GM18858 (cell line): Measurements from ENCODE around the gene KCNH3.
"Not testable (repeated sequence)": the region's sequence is repeated elsewhere in the genome, so short reads cannot be mapped to it uniquely, and the experiment has no call there.

Experiments
- ATAC-seq: cut with Tn5 transposase; IDR thresholded peaks from one replicate; pipeline ENCODE4 v1.9.1; 2021; ENCODE audit not compliant: unreplicated experiment

Gene KCNH3, protein sequence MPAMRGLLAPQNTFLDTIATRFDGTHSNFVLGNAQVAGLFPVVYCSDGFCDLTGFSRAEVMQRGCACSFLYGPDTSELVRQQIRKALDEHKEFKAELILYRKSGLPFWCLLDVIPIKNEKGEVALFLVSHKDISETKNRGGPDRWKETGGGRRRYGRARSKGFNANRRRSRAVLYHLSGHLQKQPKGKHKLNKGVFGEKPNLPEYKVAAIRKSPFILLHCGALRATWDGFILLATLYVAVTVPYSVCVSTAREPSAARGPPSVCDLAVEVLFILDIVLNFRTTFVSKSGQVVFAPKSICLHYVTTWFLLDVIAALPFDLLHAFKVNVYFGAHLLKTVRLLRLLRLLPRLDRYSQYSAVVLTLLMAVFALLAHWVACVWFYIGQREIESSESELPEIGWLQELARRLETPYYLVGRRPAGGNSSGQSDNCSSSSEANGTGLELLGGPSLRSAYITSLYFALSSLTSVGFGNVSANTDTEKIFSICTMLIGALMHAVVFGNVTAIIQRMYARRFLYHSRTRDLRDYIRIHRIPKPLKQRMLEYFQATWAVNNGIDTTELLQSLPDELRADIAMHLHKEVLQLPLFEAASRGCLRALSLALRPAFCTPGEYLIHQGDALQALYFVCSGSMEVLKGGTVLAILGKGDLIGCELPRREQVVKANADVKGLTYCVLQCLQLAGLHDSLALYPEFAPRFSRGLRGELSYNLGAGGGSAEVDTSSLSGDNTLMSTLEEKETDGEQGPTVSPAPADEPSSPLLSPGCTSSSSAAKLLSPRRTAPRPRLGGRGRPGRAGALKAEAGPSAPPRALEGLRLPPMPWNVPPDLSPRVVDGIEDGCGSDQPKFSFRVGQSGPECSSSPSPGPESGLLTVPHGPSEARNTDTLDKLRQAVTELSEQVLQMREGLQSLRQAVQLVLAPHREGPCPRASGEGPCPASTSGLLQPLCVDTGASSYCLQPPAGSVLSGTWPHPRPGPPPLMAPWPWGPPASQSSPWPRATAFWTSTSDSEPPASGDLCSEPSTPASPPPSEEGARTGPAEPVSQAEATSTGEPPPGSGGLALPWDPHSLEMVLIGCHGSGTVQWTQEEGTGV

DNA sequence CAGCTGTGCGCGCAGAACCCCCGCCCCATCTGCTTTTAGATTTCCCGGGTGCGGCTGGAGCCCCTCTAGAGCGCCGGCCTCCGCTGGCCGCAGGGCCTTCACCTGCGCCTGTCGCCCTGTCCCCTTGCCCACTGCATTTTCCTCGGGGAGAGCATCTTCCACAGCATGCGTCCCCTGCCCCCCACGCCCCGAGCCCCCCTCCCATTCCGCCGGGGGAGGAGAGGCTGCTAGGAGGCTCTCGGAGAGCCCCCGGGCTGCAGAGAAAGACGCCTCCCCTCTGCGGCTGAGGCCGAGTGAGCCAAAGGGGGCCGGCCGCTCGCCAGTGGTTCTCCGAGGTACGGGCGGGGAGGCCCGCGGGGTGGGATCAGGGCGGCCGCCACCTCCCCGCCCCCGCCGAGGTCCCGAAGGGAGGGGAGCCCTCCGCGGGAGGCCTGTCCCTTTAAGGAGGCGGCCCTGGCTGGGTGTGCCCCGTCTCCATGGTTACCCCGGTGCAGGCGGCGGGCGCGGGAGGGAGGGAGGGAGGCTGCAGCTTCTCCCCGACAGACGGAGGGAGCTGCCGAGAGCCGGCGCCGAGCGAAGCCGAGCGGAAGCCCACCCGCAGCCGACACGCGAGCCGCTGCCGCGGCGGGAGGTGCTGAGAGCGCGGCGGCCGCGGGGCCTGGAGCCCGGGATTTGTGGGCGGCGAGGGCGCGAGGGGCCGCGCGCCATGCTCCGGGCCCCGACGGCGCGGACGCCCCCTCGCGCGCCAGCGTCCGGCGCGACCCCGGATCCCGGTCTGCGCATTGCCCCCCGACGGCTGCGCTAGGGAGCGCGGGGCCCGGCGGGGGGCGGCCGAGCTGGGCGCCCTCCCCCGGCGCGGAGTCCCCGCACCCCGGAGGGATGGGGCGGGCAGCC is at the start of gene KCNH3:
Gene KCNH3, plus strand, starts transcription at position 521 of the 894 bp plus-strand sequence. CDS start 387 bp downstream, outside the sequence.
- no peak for ATAC-seq

DNA sequence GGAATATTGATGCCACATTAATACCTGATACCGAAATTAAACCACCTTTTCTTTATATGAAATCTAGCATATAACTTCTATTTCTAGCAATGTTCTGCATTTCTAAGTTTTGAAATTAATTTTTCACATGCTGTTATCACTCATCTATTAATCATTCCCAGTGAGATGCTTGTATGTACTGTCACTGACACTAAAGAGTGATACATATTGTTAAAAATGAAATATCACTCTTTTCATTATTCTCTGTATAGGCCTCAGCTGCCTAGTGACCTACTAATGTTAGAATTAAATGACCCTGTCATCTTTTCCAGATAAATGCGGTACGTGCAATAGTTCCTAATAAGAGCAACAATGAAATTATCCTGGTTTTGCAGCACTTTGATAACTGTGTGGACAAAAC is 49.7 kb upstream of the KCNH3 start:
- no peak for ATAC-seq

DNA sequence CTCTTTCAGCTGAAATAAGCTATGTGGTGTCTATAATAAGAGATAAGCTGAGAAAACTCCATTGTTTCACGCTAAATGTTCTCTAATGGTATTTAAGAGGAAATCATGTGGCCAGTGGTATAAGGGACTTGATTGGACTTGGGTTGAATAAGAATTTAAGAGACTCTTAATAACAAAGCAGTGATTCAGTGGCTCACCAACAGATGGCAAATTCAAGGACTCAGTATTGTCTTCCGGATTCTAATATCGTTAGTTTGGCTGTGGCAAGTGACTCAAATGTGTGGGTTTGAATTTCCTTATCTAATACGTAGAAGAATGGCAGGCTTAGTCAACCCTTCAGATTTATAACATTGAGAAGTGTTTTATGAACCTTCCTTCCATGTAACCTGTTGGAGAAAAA is 49.1 kb upstream of the KCNH3 start:
- no peak for ATAC-seq

DNA sequence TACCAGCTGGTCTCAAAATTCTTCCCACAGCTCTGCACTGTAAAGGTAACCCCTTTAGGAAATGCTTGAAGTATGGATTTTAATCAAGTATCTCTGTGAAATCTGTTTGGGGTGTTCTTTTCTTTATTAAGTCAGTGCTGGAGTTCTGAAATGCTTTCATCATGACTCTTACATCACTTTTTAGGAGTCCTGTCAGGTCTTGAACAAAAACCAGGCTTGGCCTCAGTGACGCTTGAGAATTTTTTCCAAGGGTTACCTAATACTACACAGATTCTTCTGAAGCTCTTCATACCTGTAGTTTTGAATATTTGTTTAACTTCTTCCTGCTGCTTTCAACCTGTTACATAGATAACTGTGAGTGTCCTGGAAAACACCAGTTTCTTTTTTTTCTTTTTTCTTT is 47.0 kb upstream of the KCNH3 start:
- no peak for ATAC-seq

DNA sequence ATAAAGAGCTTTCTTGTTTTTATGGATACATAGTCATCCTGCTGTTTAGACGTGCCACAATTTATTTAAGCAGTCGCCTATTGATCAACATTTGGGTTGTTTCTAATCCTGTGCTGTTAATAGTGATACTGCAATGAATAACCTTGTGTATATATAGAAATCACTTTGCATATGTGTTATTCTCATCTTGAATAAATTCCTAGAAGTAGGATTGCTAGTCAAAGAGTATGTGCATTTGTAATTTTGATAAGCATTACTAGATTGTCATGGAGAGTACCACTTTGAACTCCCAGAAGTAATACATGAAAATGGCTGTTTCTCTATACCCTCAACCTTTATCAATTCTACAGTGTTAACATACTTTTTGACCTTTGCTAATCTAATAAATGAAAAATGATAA is 44.9 kb upstream of the KCNH3 start:
- ATAC-seq, result no peak

DNA sequence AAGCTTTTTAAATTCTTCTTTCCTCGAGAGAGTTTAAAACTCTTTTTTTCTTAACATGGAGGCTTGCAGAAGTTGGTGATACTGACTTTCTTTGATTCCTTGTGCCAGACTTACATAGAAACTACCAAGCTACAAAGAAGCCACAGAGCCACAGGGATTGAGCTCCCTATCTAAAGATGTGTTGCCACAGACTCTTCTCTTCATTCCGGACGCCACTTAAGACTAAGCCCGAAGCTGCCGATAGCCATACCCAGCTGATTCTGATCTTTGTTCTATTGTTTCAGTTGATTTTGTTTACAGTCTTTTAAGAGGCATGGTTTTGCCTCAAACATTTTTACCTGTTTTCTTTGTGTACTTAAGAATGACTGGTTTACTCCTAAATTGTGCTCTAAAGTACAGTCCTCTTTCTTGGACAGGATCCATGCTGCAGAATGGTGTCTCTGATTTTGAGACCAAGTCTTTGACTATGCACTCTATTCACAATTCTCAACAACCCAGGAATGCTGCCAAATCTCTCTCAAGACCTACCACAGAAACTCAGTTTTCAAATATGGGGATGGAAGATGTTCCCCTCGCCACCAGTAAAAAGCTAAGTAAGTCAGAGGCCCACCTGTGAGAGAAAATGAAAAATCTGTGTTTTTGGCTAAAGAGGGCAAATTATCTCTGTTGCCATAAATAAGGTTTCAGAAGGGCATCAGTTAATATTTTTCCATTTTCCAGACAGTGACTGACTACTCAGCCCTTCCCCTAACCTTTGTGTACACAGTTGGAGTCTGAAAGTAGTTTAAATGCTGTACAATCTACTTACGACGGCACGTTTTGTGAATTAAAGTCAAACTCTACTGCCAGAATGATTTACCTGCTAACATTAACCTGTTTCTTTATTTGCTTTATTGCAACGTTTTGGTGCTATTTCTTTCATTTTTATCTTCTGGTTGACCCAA is 42.1 kb upstream of the KCNH3 start:
- ATAC-seq, result no peak

DNA sequence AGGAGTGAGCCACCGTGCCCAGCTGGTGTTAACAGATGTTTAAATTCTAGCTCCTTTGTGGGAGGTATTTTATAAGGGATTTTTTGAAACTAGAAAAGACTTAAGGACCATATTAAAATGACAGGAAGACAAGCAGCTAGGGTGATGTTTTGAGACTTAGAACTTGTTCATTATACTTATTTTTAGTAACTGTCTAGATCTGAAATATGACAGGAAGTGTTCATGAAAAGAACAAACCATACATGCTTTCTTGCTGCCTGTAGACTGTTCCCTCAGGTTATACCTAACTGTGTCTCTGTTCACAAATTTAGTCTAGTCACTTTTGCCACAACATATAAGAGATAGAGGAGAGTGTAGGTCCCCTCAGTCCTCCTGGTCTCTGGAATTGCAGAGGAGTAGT is 36.9 kb upstream of the KCNH3 start:
- ATAC-seq, result no peak

DNA sequence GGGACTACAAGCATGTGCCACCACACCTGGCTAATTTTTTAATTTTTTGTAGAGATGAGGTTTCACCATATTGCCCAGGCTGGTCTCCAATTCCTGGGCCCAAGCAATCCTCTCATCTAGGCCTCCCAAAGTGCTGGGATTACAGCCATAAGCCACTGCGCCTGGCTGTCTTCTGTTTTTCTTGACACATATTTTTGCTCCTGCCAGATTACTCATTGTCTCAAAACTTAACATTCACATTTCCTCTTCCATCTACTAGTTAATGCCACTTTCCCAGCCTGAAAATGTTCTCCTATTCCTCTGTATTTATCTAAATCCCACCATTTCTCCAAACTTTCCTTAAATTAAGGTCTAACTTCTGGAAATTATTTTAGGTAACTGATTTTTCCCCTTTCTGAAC is 36.2 kb upstream of the KCNH3 start:
- ATAC-seq, result no peak

DNA sequence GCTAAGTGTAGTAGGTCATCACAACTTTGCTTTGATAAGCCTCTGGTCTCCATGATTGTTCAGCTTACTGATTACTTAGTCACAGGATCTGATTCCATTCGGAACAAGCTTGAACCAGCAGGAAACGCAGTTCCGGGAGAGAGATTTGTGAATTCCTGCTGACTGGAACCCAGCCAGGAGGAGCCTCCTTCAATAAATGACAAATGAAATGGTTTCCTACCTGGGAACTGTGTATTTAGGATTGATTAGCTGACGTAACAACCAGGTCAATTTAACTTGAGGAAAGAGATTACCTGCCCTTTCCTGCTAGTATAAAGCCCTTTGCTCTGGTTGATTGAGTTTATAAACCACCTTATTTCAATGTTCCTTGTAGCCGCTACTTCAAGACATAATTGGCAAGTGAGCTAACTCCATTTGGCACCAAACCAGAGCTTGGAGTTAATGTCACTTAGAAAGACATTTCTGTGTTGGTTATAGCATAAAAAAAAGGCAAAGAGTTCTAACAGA is 35.1 kb upstream of the KCNH3 start:
- ATAC-seq, result no peak

DNA sequence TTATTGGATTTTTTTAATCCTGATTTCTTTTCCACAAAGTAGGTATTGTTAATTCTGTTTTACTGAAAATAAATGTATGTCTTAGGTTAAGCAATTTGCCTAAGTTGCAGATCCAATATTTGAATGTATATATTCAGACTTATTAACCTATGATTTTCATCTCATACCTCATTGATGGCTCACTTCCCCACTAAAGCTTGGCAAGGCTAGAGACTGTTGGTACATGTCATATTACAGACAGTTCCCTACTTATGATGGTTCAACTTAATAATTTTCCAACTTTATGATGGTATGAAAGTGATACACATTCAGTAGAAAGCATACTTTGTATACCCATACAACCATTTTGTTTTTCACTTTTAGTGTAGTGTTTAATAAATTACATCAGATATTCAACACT is 33.2 kb upstream of the KCNH3 start:
- ATAC-seq, result no peak

DNA sequence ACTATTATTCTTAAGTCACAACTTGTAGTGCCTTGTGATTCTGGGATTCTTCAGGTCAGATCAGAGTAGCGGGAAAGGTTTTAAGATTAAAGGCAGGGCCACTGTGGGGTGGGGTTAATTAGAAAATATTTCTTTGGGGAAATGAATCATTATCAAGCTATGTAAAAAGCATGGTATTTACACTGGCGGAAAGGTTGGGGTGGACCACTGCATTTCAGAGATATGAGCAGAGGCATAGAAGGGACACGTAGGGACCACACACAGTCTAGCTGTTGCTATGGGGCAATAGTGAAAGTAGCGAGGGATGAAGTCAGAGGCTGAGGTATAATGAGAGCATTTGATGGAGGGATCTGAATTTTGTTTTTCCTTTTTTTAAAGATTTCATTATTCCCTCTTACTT is 31.7 kb upstream of the KCNH3 start:
- ATAC-seq, result no peak

DNA sequence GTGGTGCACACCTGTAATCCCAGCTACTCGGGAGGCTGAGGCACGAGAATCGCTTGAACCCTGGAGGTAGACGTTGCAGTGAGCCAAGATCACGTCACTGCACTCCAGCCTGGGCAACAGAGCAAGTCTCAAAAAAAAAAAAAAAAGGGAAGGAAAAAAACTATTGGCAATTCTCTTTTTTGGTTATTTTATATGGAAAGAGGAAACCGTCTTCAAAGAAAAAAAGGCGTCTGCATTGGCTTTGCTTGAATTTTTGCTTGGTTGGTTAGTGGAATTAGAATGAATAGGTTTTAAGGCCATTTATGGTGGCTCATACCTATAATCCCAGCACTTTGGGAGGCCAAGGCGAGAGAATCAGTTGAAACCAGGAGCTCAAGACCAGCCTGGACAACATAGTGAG is 29.1 kb upstream of the KCNH3 start:
- ATAC-seq, result not testable (repeated sequence)

DNA sequence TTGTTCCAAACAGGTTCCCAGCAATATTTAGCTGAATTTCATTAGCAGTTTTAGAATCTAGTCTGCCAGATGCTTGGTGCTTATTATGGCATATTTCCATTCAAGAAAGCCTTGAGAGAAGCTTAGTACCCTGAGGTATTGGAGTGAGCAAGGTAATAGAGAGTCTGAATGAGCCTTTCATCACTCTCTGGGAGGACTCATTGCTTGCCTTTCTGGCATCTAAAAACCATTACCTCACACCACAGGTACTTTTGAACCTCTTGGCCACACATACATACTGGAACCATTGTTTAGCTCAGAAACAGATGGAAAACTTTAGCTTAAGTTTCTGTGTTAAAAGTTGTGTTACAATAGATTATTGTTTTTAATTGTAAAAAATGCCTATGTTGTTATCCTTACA is 27.4 kb upstream of the KCNH3 start:
- no peak for ATAC-seq

DNA sequence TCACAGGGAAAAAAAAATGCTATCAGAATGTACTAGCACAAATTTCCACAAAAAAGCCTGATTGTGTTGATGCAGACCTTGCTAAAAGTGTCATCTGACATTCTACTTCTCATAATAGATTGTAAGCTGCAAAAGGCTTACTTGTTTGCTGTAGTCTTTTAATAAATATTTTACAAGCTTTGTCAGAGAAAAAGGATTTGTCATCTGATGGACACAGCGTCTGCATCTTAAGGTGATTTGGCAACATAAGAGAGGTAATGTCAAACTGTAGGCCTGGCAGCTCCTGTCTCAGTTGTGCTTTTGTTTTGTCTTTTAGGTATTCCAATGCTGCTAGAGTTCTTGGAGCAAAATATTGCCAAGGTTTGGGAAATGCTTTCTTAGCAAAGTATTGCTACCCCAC is 26.3 kb upstream of the KCNH3 start:
- ATAC-seq, result no peak

DNA sequence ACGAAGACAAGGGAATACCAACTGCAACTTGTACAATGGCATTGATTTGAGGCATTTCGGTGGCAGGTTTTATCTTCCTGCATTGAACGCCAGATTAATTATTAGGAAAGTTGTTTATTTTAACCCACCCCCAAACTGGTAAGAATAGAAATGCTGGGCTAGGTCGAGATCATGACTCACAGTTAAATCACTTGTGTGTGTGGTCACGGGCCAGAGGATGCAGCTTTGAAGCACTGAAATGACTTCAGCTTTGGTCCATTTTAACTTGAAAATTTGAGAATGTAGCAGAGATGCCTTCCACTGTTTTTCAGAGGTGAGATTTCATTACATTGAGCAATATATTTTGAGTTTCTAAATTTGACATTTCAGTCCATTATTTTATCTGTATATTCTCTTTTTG is 23.6 kb upstream of the KCNH3 start:
- ATAC-seq, result no peak

DNA sequence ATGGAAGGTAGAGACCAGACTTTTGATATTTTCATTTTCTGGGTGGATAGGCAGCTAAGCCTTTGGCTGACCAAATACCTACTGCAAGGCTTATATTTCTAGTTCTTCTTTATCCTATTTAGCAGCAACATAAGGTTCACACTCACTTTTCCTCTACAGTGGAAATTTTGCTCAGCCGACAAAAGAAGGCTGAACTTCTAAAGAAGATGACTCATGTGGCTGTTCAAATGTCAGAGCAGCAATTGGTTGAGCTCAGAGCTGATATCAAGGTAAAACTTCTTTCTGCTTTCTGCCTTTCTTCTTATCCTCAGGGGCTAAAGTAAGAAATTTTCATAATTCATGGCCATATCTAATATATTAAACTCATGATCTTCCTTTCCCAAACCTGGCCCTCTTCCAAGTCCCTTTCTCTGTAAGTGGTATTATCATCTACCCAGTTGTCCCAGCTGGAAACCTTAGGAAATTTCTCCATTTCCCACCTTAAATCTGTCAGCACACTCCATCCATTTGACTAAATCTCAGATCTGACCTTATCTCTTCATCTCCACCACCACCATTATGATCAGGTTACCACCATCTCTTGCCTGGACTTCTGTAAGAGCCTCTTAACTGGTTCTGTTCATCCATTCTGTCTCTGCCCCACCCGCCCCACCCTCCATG is 19.8 kb upstream of the KCNH3 start:
- no peak for ATAC-seq

DNA sequence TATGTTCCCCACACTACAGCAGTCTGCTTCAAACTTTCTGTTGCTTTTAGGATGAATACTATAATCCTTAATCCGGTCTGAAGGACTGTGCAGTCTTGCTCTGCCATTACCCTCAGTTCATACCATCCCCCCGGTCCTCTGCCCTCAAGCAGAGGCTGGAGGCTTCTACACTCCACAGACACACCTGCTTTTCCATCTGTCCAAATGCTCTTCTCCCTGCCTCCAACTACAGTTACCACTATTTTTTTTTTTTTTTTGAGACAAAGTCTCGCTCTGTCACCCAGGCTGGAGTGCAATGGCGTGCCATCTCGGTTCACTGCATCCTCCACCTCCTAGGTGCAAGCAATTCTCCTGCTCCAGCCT is 19.3 kb upstream of the KCNH3 start:
- ATAC-seq, result no peak

DNA sequence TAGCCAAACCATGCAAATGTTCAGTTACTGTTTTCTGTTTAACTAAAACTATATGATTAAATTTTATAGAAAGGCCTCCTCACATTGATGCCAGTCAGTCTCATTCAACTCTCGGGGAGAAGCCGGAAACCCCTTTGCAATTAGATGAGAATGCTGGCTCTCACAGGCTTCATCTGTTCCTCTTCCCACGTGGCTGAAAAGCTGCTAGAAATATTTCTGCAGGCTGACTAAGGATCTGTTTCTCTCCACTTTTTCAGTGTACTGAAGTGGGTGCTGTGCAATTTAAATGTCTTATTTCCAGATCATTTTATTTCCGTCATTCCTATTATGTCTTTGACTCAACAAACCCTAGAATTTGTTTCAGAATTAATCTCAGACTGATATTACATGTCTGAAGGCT is 17.4 kb upstream of the KCNH3 start:
- no peak for ATAC-seq
